H9 (cell line): ENCODE measurements around the gene CHKB. TPM values are rescaled to one million over a fixed set of nuclear protein-coding genes. Genes with fewer than 3 reads are reported as not detected.

Experiments
- DNase-seq: peaks from one replicate; pipeline ENCODE4 v3.0.0-alpha.2; 2017
- H2AFZ ChIP-seq: one replicate; pipeline ENCODE4 v1.6.1; 2013; ENCODE audit warnings: mild to moderate bottlenecking, low read length, control low read depth, moderate library complexity
- H2AK5ac ChIP-seq: 2 replicates; pipeline ENCODE4 v1.6.1; 2013; ENCODE audit warnings: low read length, control low read depth, mixed read lengths; ENCODE audit not compliant: insufficient read length
- H2BK120ac ChIP-seq: one replicate; pipeline ENCODE4 v1.6.1; 2013; ENCODE audit warnings: low read depth, mild to moderate bottlenecking, low read length, control low read depth, inconsistent platforms; ENCODE audit not compliant: poor library complexity, severe bottlenecking
- H2BK12ac ChIP-seq: 2 replicates; pipeline ENCODE4 v1.6.1; 2013; ENCODE audit warnings: low read length, control low read depth, mixed read lengths, low read depth; ENCODE audit not compliant: insufficient read length
- H2BK15ac ChIP-seq: 2 replicates; pipeline ENCODE4 v1.6.1; 2013; ENCODE audit warnings: low read depth, low read length, control low read depth
- H2BK20ac ChIP-seq: one replicate; pipeline ENCODE4 v1.6.1; 2013; ENCODE audit warnings: low read depth, mild to moderate bottlenecking, low read length, control low read depth, inconsistent platforms; ENCODE audit not compliant: poor library complexity, severe bottlenecking
- H2BK5ac ChIP-seq: 2 replicates; pipeline ENCODE4 v1.6.1; 2013; ENCODE audit warnings: low read length, control low read depth, mixed read lengths; ENCODE audit not compliant: insufficient read length
- H3K14ac ChIP-seq: 2 replicates; pipeline ENCODE4 v1.6.1; 2013; ENCODE audit warnings: low read length, control low read depth; ENCODE audit not compliant: insufficient read depth
- H3K18ac ChIP-seq: 2 replicates; pipeline ENCODE4 v1.6.1; 2013; ENCODE audit warnings: low read depth, mild to moderate bottlenecking, mixed read lengths, low read length, control low read depth; ENCODE audit not compliant: insufficient read length
- H3K23ac ChIP-seq: 2 replicates; pipeline ENCODE4 v1.6.1; 2013; ENCODE audit warnings: low read length, control low read depth, mixed read lengths, low read depth; ENCODE audit not compliant: insufficient read length
- H3K23me2 ChIP-seq: 2 replicates; pipeline ENCODE4 v1.6.1; 2013; ENCODE audit warnings: low read depth, mild to moderate bottlenecking, mixed read lengths, low read length, control low read depth; ENCODE audit not compliant: insufficient read length, poor library complexity, severe bottlenecking
- H3K27ac ChIP-seq: 2 replicates; pipeline ENCODE4 v1.5.1; 2013; ENCODE audit warnings: low read length, control low read depth, mixed read lengths, low read depth; ENCODE audit not compliant: insufficient read length
- H3K27me3 ChIP-seq: 2 replicates; pipeline ENCODE4 v1.6.1; 2013; ENCODE audit warnings: low read length, control low read depth, inconsistent platforms; ENCODE audit not compliant: insufficient read depth
- H3K4ac ChIP-seq: 2 replicates; pipeline ENCODE4 v1.6.1; 2013; ENCODE audit warnings: low read depth, mild to moderate bottlenecking, control low read depth, inconsistent platforms, low read length, moderate library complexity
- H3K4me1 ChIP-seq: 2 replicates; pipeline ENCODE4 v1.6.1; 2013; ENCODE audit warnings: low read length, control low read depth, inconsistent platforms; ENCODE audit not compliant: insufficient read depth
- H3K4me2 ChIP-seq: 2 replicates; pipeline ENCODE4 v1.6.1; 2013; ENCODE audit warnings: low read length, control low read depth, mixed read lengths; ENCODE audit not compliant: insufficient read length, insufficient read depth
- H3K56ac ChIP-seq: 2 replicates; pipeline ENCODE4 v1.6.1; 2013; ENCODE audit warnings: low read depth, mild to moderate bottlenecking, mixed read lengths, low read length, control low read depth; ENCODE audit not compliant: insufficient read length
- H3K79me1 ChIP-seq: 2 replicates; pipeline ENCODE4 v1.6.1; 2013; ENCODE audit warnings: low read depth, mild to moderate bottlenecking, moderate library complexity, low read length, control low read depth, inconsistent platforms; ENCODE audit not compliant: insufficient read depth, poor library complexity, severe bottlenecking
- H3K79me2 ChIP-seq: 2 replicates; pipeline ENCODE4 v1.6.1; 2013; ENCODE audit warnings: low read length, control low read depth, inconsistent platforms; ENCODE audit not compliant: insufficient read depth
- H3K9ac ChIP-seq: 2 replicates; pipeline ENCODE4 v1.6.1; 2013; ENCODE audit warnings: low read length, control low read depth, mixed read lengths; ENCODE audit not compliant: insufficient read length; ENCODE audit errors: extremely low read depth
- H3K9me3 ChIP-seq: one replicate; pipeline ENCODE4 v1.6.1; 2013; ENCODE audit warnings: low read depth, low read length, inconsistent platforms; ENCODE audit not compliant: control insufficient read depth
- H3T11ph ChIP-seq: one replicate; pipeline ENCODE4 v1.6.1; 2013; ENCODE audit warnings: mild to moderate bottlenecking, low read length, control low read depth, inconsistent platforms
- H4K20me1 ChIP-seq: one replicate; pipeline ENCODE4 v1.6.1; 2013; ENCODE audit not compliant: control insufficient read depth, insufficient read length, insufficient read depth
- H4K5ac ChIP-seq: 2 replicates; pipeline ENCODE4 v1.6.1; 2013; ENCODE audit warnings: low read depth, mild to moderate bottlenecking, mixed read lengths, low read length, control low read depth; ENCODE audit not compliant: insufficient read length
- H4K8ac ChIP-seq: replicated peaks from 2 replicates; pipeline ENCODE4 v1.6.1; 2013; ENCODE audit warnings: low read length, control low read depth, mixed read lengths, low read depth; ENCODE audit not compliant: insufficient read length
- H4K91ac ChIP-seq: 2 replicates; pipeline ENCODE4 v1.6.1; 2013; ENCODE audit warnings: low read depth, mild to moderate bottlenecking, moderate library complexity, mixed read lengths, low read length, control low read depth; ENCODE audit not compliant: insufficient read length
- H3K27ac Mint-ChIP-seq, 3 experiments: 2 replicates in 2 of 3; 3 replicates in 1 of 3; pipeline ENCODE4 v1.8.0; 2020 to 2021; ENCODE audit warnings: mixed read lengths in 3 of 3, mild to moderate bottlenecking in 1 of 3, moderate library complexity in 1 of 3
- H3K27me3 Mint-ChIP-seq: 2 replicates; pipeline ENCODE4 v1.8.0; 2021; ENCODE audit warnings: low read depth, mild to moderate bottlenecking, moderate library complexity, mixed read lengths
- H3K36me3 Mint-ChIP-seq, 3 experiments: 2 replicates in 2 of 3; 3 replicates in 1 of 3; pipeline ENCODE4 v1.8.0; 2020 to 2021; ENCODE audit warnings: low read depth in 3 of 3, mixed read lengths in 3 of 3; ENCODE audit not compliant: insufficient read depth in 1 of 3
- H3K4me1 Mint-ChIP-seq, 2 experiments: 2 replicates each; pipeline ENCODE4 v1.8.0; 2020; ENCODE audit warnings: mixed read lengths in 2 of 2
- H3K4me3 Mint-ChIP-seq, 2 experiments: 2 replicates in 1 of 2; 3 replicates in 1 of 2; pipeline ENCODE4 v1.8.0; 2020 to 2021; ENCODE audit warnings: mild to moderate bottlenecking in 2 of 2, mixed read lengths in 2 of 2, moderate library complexity in 1 of 2
- H3K9me3 Mint-ChIP-seq, 2 experiments: 2 replicates in 1 of 2; 3 replicates in 1 of 2; pipeline ENCODE4 v1.8.0; 2020; ENCODE audit warnings: mild to moderate bottlenecking in 2 of 2, mixed read lengths in 2 of 2, moderate library complexity in 1 of 2
- WGBS: extraction: QIAGEN DNeasy Blood & Tissue Kit; methylation state at CpG from one replicate; pipeline ENCODE4 v1.1.7; 2013; ENCODE audit warnings: missing lambda C conversion rate, low lambda C conversion rate, mixed read lengths; ENCODE audit not compliant: insufficient read length; ENCODE audit errors: extremely low coverage; 5-methylcytosine and 5-hydroxymethylcytosine counted together
- total RNA-seq: library from RNA; stranded (reverse); gene quantifications from 2 replicates; pipeline ENCODE4 v1.2.1, GENCODE V29; 2021
- TF ChIP-seq, protein P1 (sequence below): fragments of 200-600 bp; sonication (generic); conservative IDR thresholded peaks from 3 replicates; pipeline ENCODE4 v1.8.0; 2021; ENCODE audit warnings: antibody characterized with exemption, mild to moderate bottlenecking

CHKB gene
- total RNA-seq, 1 experiment from 2014 or later = 64.9 TPM

DNA sequence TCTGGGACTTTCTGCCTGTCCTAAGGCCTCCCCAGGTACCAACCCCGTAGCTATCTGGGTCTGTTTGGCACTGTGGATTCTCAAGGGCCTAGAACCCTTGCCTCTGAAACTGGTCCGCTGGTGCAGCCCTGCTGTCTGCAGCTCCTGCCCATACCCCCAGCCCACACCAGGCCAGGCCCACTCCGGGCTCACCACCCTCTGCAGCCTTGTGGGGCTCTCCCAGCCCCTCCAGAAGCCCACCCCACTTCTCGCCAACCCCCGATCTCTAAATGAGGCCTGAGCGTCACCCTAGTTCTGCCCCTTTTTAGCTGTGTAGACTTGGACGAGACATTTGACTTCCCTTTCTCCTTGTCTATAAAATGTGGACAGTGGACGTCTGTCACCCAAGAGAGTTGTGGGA, 32.3 kb downstream of the CHKB start:
- Mint-ChIP-seq H3K27ac (no peak overlapping the region), H3K9me3 (no peaks in the 10 kb centered on the region)
- no CpG with 5 or more reads among the region's 8 CpGs for WGBS

More for the DNA sequence above, 32.3 kb downstream of the CHKB start:
- no peak overlapping the region for H2BK20ac ChIP-seq
- Mint-ChIP-seq H3K4me3 (no peak overlapping the region), H3K36me3 (no peaks in the 10 kb centered on the region), H3K4me1 (peaks cover 4 to 7% of the 10 kb centered on the region in 2 experiments), H3K27me3 (peaks cover 20% of the 10 kb centered on the region)
- no peaks in the 10 kb centered on the region for H3K27me3 ChIP-seq
- no peak overlapping the region for H3T11ph ChIP-seq
- H4K8ac ChIP-seq = no peak overlapping the region
- H4K91ac ChIP-seq = no peak overlapping the region
- H3K9me3 ChIP-seq = no peaks in the 10 kb centered on the region
- no peak overlapping the region for H3K4me2 ChIP-seq
- no peaks in the 10 kb centered on the region for H3K79me1 ChIP-seq
- H3K23me2 ChIP-seq = no peaks in the 10 kb centered on the region
- no peak overlapping the region for H3K56ac ChIP-seq
- H3K79me2 ChIP-seq = no peaks in the 10 kb centered on the region
- no peak overlapping the region for H2AFZ ChIP-seq
- TF ChIP-seq, protein P1, sequence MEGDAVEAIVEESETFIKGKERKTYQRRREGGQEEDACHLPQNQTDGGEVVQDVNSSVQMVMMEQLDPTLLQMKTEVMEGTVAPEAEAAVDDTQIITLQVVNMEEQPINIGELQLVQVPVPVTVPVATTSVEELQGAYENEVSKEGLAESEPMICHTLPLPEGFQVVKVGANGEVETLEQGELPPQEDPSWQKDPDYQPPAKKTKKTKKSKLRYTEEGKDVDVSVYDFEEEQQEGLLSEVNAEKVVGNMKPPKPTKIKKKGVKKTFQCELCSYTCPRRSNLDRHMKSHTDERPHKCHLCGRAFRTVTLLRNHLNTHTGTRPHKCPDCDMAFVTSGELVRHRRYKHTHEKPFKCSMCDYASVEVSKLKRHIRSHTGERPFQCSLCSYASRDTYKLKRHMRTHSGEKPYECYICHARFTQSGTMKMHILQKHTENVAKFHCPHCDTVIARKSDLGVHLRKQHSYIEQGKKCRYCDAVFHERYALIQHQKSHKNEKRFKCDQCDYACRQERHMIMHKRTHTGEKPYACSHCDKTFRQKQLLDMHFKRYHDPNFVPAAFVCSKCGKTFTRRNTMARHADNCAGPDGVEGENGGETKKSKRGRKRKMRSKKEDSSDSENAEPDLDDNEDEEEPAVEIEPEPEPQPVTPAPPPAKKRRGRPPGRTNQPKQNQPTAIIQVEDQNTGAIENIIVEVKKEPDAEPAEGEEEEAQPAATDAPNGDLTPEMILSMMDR = no peak
- H3K14ac ChIP-seq = no peak overlapping the region; the same call in 1 of the 2 replicates
- no peak overlapping the region for H2BK12ac ChIP-seq
- no peak overlapping the region for H3K18ac ChIP-seq
- H2BK5ac ChIP-seq = no peak overlapping the region
- no peaks in the 10 kb centered on the region for H3K4me1 ChIP-seq
- no peak overlapping the region for H2AK5ac ChIP-seq
- H2BK120ac ChIP-seq = no peak overlapping the region
- H3K4ac ChIP-seq = no peak overlapping the region
- H4K5ac ChIP-seq = no peak overlapping the region
- no peaks in the 10 kb centered on the region for H4K20me1 ChIP-seq
- DNase-seq = no peak
- no peak overlapping the region for H3K9ac ChIP-seq
- H3K27ac ChIP-seq = no peak overlapping the region
- no peak overlapping the region for H3K23ac ChIP-seq
- no peak overlapping the region for H2BK15ac ChIP-seq
